HEK293T (cell line): Measurements from ENCODE around the gene TEC.

Source experiments
- CTCF ChIA-PET: fragments of 350-600 bp; formaldehyde crosslinking; extraction: SDS; loops from one replicate; lab custom pipeline; 2021; ENCODE audit warnings: antibody characterized with exemption, inconsistent platforms; lab: Yijun Ruan, JAX
- POLR2A ChIA-PET: fragments of 350-600 bp; formaldehyde crosslinking; extraction: SDS; loops from one replicate; lab custom pipeline; 2020; ENCODE audit warnings: antibody characterized with exemption, inconsistent platforms; lab: Yijun Ruan, JAX
- DNase-seq: peaks from one replicate; pipeline ENCODE4 v3.0.0; 2012; ENCODE audit warnings: mixed read lengths; ENCODE audit errors: extremely low spot score
- ARNT ChIP-seq: fragments of 450-650 bp; IDR thresholded peaks from 2 replicates; pipeline ENCODE4 v1.6.1; 2017; ENCODE audit warnings: mild to moderate bottlenecking
- BHLHE40 ChIP-seq: fragments of 450-650 bp; IDR thresholded peaks from 2 replicates; pipeline ENCODE4 v1.6.1; 2016; ENCODE audit warnings: mild to moderate bottlenecking, moderate library complexity, borderline replicate concordance
- CTBP1 ChIP-seq: fragments of 450-650 bp; IDR thresholded peaks from 2 replicates; pipeline ENCODE4 v1.6.1; 2016; ENCODE audit warnings: borderline replicate concordance
- ELF4 ChIP-seq: fragments of 450-650 bp; IDR thresholded peaks from 2 replicates; pipeline ENCODE4 v1.6.1; 2017; ENCODE audit warnings: antibody characterized with exemption
- FOXA1 ChIP-seq: fragments of 450-650 bp; IDR thresholded peaks from 2 replicates; pipeline ENCODE4 v1.6.1; 2016; ENCODE audit warnings: mild to moderate bottlenecking
- FOXK2 ChIP-seq: fragments of 450-650 bp; IDR thresholded peaks from 2 replicates; pipeline ENCODE4 v1.6.1; 2016; ENCODE audit warnings: mild to moderate bottlenecking
- FOXM1 ChIP-seq: fragments of 450-650 bp; IDR thresholded peaks from 2 replicates; pipeline ENCODE4 v1.6.1; 2017; ENCODE audit warnings: mild to moderate bottlenecking, borderline replicate concordance
- HDGF ChIP-seq: fragments of 450-650 bp; IDR thresholded peaks from 2 replicates; pipeline ENCODE4 v1.6.1; 2017; ENCODE audit warnings: antibody characterized with exemption, borderline replicate concordance
- L3MBTL2 ChIP-seq: fragments of 450-650 bp; conservative IDR thresholded peaks from 2 replicates; pipeline ENCODE4 v1.6.1; 2016; ENCODE audit warnings: mild to moderate bottlenecking
- LEF1 ChIP-seq: fragments of 450-650 bp; IDR thresholded peaks from 2 replicates; pipeline ENCODE4 v1.6.1; 2017; ENCODE audit warnings: mild to moderate bottlenecking, borderline replicate concordance
- NFRKB ChIP-seq: fragments of 450-650 bp; IDR thresholded peaks from 2 replicates; pipeline ENCODE4 v1.6.1; 2016; ENCODE audit warnings: mild to moderate bottlenecking, moderate library complexity
- PKNOX1 ChIP-seq: fragments of 450-650 bp; IDR thresholded peaks from 2 replicates; pipeline ENCODE4 v1.6.1; 2016
- SP1 ChIP-seq: fragments of 450-650 bp; IDR thresholded peaks from 2 replicates; pipeline ENCODE4 v1.6.1; 2017
- SUZ12 ChIP-seq: fragments of 450-650 bp; IDR thresholded peaks from 2 replicates; pipeline ENCODE4 v1.6.1; 2016; ENCODE audit warnings: mild to moderate bottlenecking
- TARDBP ChIP-seq: fragments of 450-650 bp; IDR thresholded peaks from 2 replicates; pipeline ENCODE4 v1.6.1; 2016
- ZNF384 ChIP-seq: fragments of 450-650 bp; IDR thresholded peaks from 2 replicates; pipeline ENCODE4 v1.6.1; 2016

The TEC gene

GRCh38 chr4:48205626-48206025, 64.0 kb downstream of the TEC start:
- ChIA-PET POLR2A (no interaction called here), CTCF (no interaction called here)
- no peak for TF ChIP-seq ARNT
- no peak for TF ChIP-seq SUZ12
- no peak for TF ChIP-seq PKNOX1
- no peak for TF ChIP-seq SP1
- TF ChIP-seq BHLHE40, result no peak
- TF ChIP-seq FOXM1, result no peak
- no peak for TF ChIP-seq FOXK2
- TF ChIP-seq L3MBTL2, result no peak
- no peak for TF ChIP-seq ELF4
- TF ChIP-seq TARDBP, result no peak
- no peak for TF ChIP-seq LEF1
- TF ChIP-seq NFRKB, result no peak
- no peak for TF ChIP-seq CTBP1
- no peak for TF ChIP-seq HDGF
- no peak for TF ChIP-seq FOXA1
- no peak for TF ChIP-seq ZNF384
- DNase-seq, result no peak

DNA sequence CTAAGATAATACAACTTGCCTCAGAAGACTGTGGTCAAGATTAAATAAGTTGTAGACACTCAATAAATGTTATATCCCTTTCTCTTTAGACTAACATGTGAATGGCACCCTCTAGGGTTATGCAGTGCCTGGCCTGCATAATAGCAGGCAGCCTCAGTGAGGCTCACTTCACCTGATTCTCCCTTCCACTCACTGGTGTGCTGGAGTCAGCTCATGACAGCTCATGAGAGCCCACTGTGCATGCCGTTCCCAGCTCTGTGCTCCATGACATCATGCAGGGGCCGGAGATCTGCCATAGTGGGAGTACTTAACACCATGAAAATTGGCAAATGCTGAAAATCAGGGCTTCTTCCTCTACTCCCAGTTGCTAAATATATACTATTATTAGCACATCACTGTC, 64.5 kb downstream of the TEC start:
- POLR2A ChIA-PET, result no interaction called here
- no peak for TF ChIP-seq FOXK2
- no peak for TF ChIP-seq ZNF384
- TF ChIP-seq LEF1, result no peak
- TF ChIP-seq ELF4, result no peak
- TF ChIP-seq FOXA1, result no peak
- TF ChIP-seq FOXM1, result no peak
- no peak for TF ChIP-seq CTBP1
- TF ChIP-seq HDGF, result no peak
- TF ChIP-seq L3MBTL2, result no peak
- no peak for TF ChIP-seq PKNOX1
- TF ChIP-seq ARNT, result no peak
- TF ChIP-seq TARDBP, result no peak
- TF ChIP-seq SUZ12, result no peak
- no peak for TF ChIP-seq SP1
- no peak for TF ChIP-seq NFRKB
- no peak for TF ChIP-seq BHLHE40
- CTCF ChIA-PET, result no interaction called here
- DNase-seq, result no peak

DNA sequence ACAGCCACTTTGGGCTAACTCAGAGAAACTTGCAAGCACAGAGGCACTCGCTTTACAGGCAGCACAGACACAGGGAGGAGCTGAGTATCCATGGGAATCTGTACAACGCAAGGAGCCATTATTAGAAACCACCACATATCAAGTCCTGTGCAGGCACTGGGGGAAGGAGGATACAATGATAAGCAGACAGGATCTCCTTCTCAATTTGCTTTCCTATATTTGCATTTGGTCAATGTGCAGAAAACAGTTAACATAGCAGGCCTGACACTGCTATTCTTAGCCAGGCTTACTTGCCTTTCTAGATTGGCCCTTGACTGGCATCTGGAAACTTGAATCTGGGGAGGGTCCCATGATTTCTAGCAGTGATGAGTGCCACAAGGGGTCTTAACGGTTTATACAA, 65.8 kb downstream of the TEC start:
- TF ChIP-seq SUZ12, result no peak
- no peak for TF ChIP-seq FOXA1
- TF ChIP-seq HDGF, result no peak
- no peak for TF ChIP-seq ARNT
- TF ChIP-seq CTBP1, result no peak
- no peak for TF ChIP-seq ELF4
- no peak for TF ChIP-seq L3MBTL2
- TF ChIP-seq ZNF384, result no peak
- TF ChIP-seq SP1, result no peak
- TF ChIP-seq TARDBP, result no peak
- no peak for TF ChIP-seq FOXM1
- no peak for TF ChIP-seq LEF1
- TF ChIP-seq NFRKB, result no peak
- TF ChIP-seq BHLHE40, result no peak
- no peak for TF ChIP-seq FOXK2
- no peak for TF ChIP-seq PKNOX1
- ChIA-PET POLR2A (no interaction called here), CTCF (interaction anchor here (0.6 kb wide), 1 partner anchor 31 kb away, joined by 3 read pairs; no protein-coding TSS in a partner anchor)
- DNase-seq, result no peak

DNA sequence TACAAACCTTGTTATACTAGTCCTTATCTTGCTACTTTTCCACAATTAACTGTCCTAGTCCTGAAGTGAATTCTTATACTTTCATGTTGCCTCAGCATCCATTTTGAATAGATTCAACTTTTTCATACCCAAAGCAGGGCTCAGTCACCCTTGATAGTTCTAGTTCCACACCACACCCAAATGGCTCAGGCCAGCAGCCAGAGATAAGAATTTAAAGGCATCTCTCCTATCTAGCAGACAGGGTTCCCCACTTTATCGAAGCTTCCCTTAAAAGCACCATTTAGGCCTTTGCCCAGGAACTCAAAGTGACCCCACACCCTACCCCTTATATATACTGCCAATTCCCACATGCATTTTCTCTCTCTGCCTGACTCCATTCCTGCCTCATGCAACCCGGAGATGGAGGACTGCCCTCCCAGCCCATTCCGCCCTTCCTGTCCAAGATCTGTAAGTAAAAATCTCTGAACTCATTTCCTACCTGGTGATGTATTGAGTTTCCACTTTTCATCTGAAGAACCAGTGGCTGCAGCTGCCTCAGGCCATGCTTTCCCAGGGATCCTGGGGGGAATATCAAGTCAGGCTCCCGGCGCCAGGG, 71.9 kb downstream of the TEC start:
- DNase-seq, result no peak
- TF ChIP-seq L3MBTL2 (no peak), ELF4 (no peak), HDGF (no peak), ARNT (no peak)
- ChIA-PET CTCF (interaction anchor here (0.5 kb wide), 1 partner anchor 149 kb away, joined by 4 read pairs; no protein-coding TSS in a partner anchor), POLR2A (no interaction called here)

GRCh38 chr4:48196758-48197504, 72.7 kb downstream of the TEC start:
- CTCF ChIA-PET, result no interaction called here
- DNase-seq, result no peak
- TF ChIP-seq CTBP1 (no peak), SP1 (no peak), TARDBP (no peak), ZNF384 (no peak), FOXK2 (no peak), NFRKB (no peak), ELF4 (no peak), FOXA1 (no peak), PKNOX1 (no peak), FOXM1 (no peak), HDGF (no peak), BHLHE40 (no peak)
- POLR2A ChIA-PET, result no interaction called here
